Stimulated activated CD4-positive, alpha-beta T cell treated with anti-CD3 and anti-CD28 coated beads, Interleukin-12 subunit alpha, Interleukin-12 subunit beta, amount 100 ng/mL, for 48 hours (primary cell): ENCODE data around the gene TMEM106C.

Experiments used
- DNase-seq, 3 donors: peaks; one replicate each; pipeline ENCODE4 v3.0.0-alpha.2; 2020; ENCODE audit warnings: low read depth in 2 of 3, low spot score in 1 of 3

TMEM106C gene, protein sequence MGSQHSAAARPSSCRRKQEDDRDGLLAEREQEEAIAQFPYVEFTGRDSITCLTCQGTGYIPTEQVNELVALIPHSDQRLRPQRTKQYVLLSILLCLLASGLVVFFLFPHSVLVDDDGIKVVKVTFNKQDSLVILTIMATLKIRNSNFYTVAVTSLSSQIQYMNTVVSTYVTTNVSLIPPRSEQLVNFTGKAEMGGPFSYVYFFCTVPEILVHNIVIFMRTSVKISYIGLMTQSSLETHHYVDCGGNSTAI

DNA sequence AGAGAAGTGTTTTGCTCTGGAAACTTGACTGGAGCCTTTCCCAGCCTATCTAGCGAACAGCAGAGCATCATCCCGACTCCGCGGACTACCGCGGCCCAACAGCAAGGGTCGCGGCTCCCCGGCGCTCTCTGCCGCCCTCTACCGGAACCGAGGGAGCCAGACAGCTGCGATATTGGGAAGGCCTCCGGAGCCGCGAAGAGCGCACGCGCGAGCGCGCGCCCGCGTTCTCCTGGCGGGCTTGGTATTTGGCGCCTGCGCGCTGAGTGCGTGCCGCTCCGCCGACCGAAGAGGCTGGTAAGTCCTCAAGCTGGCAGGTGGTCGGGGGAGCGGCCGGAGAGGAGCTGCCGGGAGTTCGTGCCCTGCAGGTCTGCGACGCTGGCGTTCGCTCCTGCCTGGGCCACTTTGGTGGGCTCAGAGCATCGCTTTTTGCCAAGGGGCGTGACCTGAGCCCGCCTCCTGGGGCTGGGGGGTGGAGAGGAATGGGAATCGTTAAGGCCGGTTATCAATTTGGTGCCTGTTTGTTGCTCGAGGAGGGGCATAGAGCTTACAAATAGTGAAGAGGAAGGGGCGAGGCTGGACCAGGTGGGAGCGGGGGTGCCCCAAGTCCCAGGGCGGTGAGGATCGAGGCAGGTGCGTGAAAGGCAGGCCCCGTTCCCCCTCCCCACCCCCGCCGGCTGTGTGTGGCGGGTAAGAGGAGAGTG, at the start of gene TMEM106C:
Gene TMEM106C, plus strand, starts transcription at position 257 of the 701 bp plus-strand sequence. CDS start 641 bp downstream, outside the sequence.
- DNase-seq: peak; percentile 83 to 90 (median 86)

DNA sequence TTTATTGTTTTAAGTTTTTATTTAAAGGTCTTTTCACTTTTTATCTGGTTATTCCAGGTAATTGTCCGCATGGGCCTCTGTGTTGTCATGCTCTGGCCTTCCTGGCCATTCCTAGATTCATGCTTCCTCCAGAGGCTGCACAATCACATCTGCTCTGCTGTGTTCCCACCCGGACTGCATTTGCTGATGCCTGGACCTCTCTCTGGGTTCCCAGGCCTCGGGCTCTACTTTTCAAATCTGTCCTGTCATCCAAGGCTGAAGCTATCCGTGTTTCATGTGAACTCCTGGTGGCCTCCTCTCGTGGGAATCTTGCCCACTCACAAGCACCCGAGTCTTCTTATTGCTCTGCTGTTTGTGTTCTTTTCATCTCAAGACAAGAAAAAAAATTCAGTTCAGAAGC, 42.5 kb upstream of the TMEM106C start:
- no peak for DNase-seq

DNA sequence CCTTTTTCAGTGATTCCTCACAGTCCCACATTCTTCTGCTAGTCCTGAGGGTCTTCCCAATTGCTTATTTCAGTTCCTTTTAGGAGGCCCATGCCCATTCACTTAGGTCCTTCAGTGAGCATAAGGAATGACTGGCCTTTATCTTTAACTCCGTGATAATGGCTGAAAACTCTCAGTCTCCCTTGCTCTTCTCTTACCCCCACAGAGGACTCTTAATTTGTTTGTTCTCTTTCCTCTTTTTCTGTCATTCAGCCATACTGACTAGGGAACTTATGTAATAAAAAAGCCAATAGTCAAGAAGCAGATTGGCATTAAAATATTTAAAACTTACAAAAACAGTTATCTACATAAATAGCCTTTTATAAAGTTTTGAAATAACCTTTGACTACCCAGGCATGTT, 41.5 kb upstream of the TMEM106C start:
- DNase-seq: no peak

DNA sequence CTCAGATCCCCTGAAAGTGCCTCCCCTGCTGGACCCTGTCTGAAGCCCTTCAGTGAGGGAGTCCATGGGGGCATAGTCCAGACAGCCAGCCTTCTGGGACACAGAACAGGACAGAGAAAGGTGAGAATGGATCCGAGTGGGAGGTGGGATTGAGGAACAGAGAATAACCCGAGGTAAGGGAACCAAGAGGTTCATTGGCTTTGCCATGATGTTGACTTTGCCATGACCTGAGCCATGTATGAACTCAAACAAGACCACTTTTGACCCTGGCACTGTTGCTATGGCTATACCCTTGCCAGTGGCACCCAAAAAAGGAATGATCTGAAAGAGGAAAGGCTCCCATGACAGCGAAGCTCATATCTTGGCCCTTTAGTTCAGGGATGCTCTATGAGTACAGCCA, 36.0 kb upstream of the TMEM106C start:
- DNase-seq: no peak

DNA sequence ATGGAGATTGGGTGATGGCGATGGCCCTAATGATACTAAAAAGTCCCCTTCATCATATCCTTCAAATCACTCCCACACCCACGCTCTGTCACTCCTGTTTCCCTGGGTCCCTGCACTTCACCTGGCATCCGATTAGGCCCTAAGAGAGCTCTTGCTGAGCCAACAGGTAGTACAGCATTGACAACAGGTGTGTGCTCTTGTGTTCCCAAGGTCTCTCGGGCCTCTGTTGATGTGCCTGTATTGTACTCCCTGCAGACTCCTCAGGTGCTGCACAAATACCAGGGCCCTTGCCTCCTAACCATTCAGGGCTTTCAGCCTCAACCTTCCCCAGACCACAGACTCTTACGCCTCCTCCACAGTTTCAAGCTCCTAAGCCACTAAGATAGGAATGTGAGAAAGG, 32.8 kb upstream of the TMEM106C start:
- no peak for DNase-seq

DNA sequence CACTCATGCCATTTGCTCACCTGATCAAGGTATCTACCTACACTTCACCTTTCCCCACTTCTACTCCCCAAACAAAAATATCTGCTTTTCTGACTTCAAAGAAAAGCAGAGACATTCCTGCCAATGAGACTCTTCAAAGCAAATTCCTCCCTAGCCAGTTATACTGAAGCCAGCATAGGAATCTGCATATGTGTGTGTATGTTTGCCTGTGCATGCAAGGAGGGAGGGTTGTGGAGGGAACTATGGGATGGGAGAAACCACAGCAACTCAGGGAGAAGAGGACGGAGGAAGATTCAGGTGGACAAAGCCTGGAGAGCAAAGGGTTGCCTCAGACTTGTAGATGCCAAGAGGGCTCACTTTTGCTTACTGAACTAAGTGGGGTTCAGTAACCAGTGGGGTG, 32.2 kb upstream of the TMEM106C start:
- DNase-seq: no peak

DNA sequence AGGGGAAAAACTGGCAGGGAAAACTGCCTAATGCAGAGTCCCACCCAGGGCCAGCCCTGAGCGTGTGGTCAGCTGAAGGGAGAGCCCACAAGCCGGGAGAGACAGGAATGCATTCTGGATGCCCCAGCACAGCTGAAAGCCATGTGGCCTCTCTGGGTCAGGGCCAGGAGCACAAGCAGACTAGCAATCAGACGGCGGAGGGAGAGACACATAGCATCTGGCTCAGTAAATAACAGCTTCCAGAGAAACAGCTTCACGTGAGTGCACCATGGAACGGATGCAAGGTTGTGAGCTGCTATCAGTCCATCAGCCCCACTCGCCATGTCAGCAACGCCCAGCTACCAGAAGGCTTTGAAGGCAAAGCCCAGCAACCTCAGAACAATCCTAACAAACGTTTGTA, 28.2 kb upstream of the TMEM106C start:
- no peak for DNase-seq

DNA sequence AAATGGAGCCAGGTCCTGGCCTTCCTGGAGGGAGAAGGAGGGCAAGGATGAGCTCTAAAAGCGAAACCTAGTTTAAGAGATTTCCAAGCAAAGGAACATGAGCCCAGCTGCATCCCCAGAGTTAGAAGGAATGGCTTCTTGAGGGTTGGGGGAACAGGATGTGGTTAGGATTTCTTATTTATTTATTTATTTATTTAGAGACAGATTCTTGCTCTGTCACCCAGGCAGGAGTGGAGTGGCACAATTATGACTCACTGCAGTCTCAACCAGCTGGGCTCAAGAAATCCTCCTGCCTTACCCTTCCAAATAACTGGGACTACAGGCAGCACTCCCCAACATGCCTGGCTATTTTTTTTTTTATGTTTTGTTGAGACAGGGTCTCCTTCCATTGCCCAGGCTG, 25.3 kb upstream of the TMEM106C start:
- no peak for DNase-seq

DNA sequence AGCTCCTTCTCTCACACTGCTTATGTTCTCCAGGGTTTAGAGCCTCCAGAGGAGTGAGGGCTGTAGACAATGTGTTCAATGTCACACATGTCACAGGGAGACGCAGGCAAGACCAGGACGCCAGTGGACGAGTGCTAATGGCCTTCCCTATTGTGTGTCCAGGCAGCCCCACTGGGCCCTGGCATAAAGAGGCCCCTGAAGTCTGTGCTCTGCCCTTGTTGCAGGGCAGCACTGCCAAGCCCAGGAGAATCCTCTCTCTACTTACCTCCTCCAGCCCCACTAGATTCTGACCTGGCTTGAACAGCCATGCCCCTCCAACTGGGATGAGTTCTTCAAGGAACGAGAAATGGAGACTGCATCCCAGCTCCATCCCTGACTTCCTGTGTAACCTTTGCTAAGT, 24.8 kb upstream of the TMEM106C start:
- no peak for DNase-seq

DNA sequence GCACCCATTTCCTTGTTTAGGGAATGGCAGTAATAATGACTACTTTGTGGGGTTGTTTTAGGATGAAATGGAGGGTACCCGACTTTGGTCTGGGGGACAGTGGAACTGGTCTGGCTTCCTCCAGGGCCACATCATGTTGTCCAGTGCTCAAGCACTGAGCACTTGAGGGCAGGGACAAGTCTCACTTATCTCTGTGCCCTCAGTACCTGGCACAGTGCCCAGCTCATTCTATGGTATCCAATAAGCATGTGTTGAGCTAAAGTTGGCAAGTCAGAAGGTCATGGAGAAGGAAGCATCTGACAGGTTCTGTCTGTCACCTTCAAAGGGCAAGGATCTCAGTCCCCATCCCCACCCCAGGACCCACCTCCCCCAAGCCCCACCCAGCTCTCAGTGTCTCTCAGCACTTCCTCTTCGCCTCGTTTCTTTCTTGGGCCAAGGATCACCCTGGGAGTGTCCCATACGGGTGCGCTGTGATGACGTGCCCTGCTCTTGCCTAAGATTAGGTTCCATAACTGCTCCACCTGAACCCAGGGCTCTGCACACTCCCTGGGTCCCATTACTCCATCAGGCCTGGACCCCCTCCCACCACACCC, 24.3 kb upstream of the TMEM106C start:
- DNase-seq: no peak

DNA sequence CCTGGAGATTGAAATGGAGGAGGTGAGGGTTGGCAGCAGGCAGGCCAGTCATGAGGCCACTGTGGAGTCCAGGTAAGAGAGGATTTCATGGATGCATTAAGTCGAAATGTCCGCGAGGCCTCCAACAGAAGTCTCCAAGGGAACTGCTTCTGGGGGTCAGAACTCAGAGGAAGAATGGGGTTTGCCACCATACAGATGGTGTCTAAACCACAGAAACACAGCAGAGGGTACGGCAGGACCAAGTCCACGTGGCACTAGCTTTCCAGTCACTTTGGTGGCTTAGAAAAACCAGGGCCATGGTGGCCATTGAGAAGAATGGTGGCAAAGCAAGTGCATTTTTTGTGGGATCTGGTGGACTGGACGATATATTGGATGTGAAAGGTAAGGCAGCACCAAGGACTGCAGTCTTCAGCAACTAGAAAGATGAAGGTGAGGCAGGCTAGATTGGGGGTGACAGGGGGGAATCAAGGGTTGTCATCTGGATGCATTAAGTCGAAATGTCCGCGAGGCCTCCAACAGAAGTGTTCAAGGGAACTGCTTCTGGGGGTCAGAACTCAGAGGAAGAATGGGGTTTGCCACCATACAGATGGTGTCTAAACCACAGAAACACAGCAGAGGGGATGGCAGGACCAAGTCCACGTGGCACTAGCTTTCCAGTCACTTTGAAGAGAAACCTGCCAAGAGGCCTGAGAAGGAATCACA, 22.5 kb upstream of the TMEM106C start:
- no peak for DNase-seq

DNA sequence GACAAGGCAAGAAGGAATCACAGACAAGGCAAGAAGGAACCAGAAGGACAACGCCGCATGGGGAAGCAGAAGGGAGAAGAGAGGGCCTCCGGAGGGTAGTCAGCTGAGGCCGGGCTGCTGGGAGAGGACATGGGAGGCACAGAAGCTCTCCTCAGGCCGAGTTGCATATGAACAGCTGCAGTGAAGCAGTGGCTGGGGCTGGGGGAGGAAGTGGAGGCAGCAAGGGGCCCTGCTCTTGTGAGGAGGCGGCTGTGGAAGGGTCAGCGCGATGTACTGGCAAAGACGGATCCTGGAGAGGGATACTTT, 22.0 kb upstream of the TMEM106C start:
- DNase-seq: no peak

DNA sequence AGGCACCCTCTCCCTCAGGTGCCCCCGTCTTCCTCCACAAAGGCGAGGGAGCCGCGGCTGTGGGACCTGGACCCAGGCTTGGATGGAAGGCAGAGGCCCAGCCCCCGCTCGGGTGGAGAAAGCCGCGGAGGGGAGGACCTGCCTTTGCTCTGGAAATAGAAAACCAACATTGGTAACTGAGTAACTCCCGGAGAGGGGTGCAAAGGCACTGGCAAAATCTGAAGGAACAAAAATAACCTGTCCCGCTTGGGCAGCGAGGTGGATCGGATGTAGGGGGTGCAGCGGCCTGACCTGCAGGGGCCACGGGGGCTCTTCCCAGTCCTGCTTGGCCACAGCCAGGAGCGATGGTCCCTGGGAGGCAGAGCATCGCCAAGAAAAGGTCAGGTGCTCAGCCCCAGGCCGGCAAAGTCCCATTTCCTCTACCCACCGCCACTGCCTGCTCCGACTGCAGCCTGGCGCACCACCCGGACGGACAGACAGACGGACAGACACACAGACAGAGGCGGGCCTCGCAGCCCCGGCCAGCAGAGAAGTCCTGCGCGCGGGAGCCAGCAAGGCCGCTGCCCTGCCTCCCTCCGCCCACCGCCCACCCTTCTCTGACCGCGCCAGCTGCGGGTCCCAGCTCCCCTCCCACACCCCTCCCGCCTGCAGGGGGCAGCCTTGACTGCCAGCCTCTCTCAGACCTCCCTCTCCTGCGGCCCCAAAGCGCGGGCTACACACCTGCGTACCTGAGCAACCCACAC, 21.4 kb upstream of the TMEM106C start:
- peak in 2 of 3 donors; percentile 22 to 45 for DNase-seq

DNA sequence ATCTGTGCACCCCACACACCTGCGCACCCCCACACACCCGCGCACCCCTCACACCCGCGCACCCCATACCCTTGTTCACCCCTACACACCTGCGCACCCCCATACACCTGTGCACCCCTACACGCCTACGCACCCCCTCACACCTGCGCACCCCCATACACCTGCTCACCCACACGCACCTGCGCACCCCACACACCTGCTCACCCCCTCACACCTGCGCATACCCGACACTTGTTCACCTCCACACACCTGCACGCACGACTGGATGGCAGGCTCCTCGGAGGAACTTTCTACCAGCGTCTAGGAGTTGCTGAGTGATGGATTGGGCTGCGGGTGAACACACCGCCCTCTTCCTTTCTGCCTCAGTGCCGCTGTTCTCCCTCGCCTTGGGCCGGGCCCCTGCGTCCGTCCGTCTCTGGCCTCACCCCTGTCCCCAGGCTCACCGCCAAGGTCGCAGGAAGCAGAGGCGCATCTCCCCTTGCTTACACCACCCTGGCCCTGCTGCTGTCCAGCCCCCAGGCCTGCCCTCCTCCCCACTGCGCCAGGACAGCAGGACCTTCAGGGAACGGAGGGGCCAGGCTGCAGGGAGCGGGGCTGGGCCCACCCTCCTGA, 20.7 kb upstream of the TMEM106C start:
- no peak for DNase-seq

DNA sequence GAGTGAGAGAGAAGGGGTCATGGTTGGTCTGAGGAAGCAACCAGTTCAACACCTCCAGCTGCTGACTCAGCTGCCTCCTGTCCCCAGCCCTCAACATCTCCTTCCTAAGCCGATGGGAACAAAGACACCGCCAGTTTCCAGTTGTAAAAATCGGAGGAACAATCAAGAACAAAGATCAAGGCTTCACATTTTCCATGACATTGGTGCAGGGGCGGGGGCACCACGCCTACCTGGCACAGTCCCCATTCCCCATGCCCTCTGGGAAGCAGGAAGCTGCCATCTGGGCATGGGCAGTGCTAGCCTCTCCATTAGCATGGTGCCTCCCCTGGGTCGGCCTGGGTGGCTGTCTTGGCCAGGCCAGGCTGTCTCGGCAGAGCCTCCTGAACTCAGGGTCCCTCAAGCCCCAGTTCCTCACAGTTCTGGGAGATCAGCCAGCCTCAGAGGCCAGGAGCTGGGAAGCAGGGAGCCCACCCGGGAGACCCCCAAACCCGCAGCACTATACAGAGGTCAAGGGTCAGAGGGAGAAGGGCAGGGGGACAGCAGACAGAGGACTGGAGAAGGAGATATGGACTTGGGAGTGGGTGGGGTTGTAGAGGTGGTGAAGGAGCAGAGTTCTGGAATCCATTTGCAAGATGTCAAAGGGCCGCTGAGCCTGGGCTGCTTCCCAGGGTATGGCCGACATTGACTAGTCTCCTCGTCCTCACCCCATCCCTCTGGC, 19.6 kb upstream of the TMEM106C start:
- DNase-seq: no peak

DNA sequence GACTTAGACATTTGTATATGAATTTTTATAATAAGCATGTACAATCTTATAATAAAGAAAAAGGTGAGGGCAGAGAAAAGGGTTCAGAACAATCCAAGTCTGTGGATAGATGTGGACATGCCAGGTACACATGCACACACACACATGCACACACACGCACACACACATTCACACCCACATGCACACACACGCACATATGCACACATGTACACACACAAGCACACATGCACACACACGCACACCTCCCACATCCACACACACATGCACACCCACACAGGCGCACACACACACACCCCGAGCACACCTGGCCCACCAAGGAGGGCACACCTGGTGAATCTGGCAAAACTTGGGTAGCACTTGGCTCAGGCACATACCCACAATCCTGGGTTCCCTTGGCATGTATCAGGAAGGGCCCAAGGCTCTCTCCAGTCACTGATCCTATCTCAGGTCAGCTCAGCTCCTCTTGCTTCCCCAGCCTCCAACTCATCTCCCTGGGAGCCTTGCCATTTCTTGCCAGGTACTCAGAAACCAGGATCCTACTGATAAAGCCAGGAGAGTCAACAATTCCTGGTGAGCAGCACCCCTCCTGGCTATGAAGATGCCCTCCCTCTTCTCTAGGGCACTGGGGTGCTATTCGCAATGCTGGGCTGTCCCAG, 18.6 kb upstream of the TMEM106C start:
- no peak for DNase-seq

DNA sequence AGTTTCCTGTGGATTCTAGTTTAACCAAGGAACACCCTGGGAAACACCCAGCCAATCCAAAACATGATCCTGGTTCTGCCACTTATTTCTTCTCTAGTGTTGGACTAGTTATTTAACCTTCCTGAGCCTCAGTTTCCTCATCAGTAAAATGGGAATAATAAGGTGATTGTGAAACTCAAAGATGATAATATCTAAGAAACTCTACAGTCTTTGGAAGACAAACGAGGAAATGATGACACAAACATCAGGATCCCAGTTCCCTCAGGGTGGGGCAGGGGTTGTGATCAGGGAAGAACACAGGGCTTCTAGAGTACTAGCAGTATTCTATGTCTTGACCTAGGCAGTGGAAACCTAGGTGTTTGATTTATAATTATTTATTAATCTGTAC, 18.1 kb upstream of the TMEM106C start:
- DNase-seq: no peak

DNA sequence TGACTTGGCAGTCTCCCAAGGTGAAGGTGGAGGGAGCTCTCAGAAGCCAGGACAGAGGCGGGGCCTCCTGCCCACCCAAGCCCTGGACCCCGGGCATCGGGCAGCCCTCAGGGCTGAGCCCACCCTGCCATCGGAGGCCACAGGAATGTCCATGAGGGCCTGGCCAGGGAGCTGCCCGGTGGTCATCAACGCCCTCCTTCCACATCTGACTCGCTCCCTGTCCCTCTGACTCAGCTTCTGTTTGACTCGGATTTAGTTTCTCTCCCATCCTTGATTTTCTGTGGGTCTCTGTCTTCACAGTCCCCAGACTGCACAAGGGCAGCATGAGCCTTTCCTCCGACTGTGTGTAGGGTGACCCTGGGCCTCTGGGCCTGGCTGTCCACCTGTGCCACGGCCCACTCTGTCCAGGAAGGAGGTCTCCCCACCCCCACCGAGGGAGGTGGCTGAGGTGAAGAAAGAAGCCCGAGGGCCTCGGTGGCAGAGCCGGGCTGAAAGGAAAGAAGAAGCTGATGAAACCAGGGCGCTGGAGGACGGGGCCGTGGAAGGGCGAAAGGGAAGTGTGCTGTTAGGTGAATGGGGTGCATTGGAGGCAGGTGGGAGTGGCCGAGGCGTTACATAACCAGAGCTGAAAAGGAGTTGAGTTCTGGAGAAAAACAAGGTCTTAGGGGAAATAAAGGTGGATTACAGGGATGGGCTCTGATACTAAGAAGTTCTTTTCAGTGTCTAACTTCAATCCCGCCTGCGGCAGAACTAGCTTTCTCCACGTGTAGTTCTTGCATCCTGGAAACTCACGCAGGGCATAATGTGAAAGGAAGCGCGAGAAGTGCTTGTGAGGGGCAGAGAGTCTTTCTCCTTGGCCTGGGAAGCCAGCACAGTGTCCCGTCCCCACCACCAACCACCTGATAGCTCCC, 16.7 kb upstream of the TMEM106C start:
- no peak for DNase-seq

DNA sequence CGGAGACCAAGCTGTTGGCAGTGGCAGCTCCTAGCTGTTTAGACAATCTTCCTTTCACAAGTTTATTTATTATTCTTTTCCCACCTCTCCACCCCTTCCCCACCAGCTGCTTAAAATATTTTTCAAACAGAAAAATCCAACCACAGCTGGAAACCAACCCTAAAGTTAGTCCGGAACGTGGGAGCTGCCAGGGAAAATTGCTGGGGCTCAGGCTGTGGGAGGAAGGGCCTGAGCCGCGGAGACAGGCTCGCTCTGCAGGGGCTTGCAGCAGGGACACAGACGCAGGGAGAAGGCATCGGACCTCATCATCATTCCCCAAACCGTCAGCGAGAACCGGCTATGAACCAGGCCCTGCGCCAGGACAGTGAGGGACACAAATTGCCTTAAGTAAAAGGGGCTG, 16.1 kb upstream of the TMEM106C start:
- DNase-seq: no peak
